SK-N-MC (cell line): ENCODE measurements around the gene SLC37A1.

Experiments used
- DNase-seq: peaks from one replicate; pipeline ENCODE4 v3.0.0-alpha.2; 2011; ENCODE audit warnings: low read depth, low spot score
- H3K27ac ChIP-seq: fragments of 200-600 bp; sonication (generic); 2 replicates; pipeline ENCODE4 v1.5.1; 2016; ENCODE audit warnings: mixed run types
- H3K36me3 ChIP-seq: fragments of 200-600 bp; sonication (generic); 2 replicates; pipeline ENCODE4 v1.6.1; 2017; ENCODE audit warnings: antibody characterized with exemption, low read length, mixed read lengths; ENCODE audit not compliant: insufficient read depth
- H3K4me3 ChIP-seq: fragments of 200-600 bp; sonication (generic); 2 replicates; pipeline ENCODE4 v1.5.1; 2016
- H3K9ac ChIP-seq: fragments of 200-600 bp; sonication (generic); 2 replicates; pipeline ENCODE4 v1.8.0; 2017; ENCODE audit warnings: mixed run types, mixed read lengths; ENCODE audit not compliant: insufficient read length
- H3K9me3 ChIP-seq: fragments of 200-600 bp; sonication (generic); 2 replicates; pipeline ENCODE4 v1.6.1; 2017; ENCODE audit warnings: low read depth, mild to moderate bottlenecking, antibody characterized with exemption, low read length, moderate library complexity, mixed read lengths
- EZH2 ChIP-seq: fragments of 200-600 bp; sonication (generic); IDR thresholded peaks from one replicate; pipeline ENCODE4 v1.6.1; 2017; ENCODE audit warnings: antibody characterized with exemption
- FOXP2 ChIP-seq: optimal IDR thresholded peaks from 2 replicates; pipeline ENCODE3; 2011; ENCODE audit warnings: mild to moderate bottlenecking, moderate library complexity; ENCODE audit not compliant: insufficient read depth; ENCODE audit errors: extremely low read length, control extremely low read depth
- POLR2AphosphoS5 ChIP-seq: IDR thresholded peaks from 2 replicates; pipeline ENCODE4 v1.6.1; 2012; ENCODE audit warnings: mild to moderate bottlenecking, low read depth, low read length, borderline replicate concordance

The SLC37A1 gene

DNA sequence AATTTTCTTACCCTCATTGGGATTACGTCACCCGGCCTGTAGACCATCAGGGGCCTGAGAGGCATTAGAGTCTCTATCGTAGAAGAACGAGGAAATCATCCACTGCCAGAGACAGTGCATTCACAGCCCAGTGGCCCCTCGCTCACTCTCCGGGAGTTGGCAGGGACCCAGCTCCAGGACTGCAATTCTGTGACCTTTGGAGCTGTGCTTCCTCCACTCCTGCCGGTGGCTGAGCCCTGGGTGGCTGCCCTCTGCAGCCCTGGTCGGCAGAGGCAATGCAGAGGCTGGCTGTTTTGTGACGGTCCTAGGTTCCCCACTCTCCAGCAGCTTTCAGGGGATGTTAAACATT, 12.7 kb downstream of the SLC37A1 start:
- H3K36me3 ChIP-seq, result no peaks in the 10 kb centered on the region
- DNase-seq, result no peak
- H3K9me3 ChIP-seq, result no peaks in the 10 kb centered on the region
- H3K4me3 ChIP-seq, result no peak overlapping the region
- H3K9ac ChIP-seq, result no peak overlapping the region
- no peak overlapping the region for H3K27ac ChIP-seq
- no peak for TF ChIP-seq POLR2AphosphoS5
- no peak for TF ChIP-seq EZH2
- no peak for TF ChIP-seq FOXP2

DNA sequence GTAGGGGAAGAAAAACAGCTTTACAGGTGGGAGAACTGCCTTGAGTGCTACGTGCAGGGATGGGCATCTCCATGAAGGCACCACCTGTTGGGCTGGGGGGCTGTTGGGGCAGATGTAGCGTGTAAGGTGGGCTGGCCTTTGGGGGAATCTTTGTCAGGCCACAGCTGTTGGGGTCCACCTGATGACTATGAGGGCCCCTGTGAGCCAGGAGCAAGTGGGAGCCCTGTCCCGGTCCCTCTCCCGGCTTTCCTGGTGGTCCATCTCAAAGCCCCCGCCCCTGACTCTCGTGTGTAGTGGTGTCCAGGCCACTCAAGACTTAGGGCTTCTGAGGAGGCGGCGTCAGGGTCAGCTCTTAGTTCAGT, 13.5 kb downstream of the SLC37A1 start:
- no peaks in the 10 kb centered on the region for H3K9me3 ChIP-seq
- TF ChIP-seq FOXP2 (no peak), EZH2 (no peak), POLR2AphosphoS5 (no peak)
- no peak overlapping the region for H3K4me3 ChIP-seq
- H3K9ac ChIP-seq, result no peak overlapping the region
- H3K27ac ChIP-seq, result no peak overlapping the region
- H3K36me3 ChIP-seq, result no peaks in the 10 kb centered on the region
- no peak for DNase-seq

DNA sequence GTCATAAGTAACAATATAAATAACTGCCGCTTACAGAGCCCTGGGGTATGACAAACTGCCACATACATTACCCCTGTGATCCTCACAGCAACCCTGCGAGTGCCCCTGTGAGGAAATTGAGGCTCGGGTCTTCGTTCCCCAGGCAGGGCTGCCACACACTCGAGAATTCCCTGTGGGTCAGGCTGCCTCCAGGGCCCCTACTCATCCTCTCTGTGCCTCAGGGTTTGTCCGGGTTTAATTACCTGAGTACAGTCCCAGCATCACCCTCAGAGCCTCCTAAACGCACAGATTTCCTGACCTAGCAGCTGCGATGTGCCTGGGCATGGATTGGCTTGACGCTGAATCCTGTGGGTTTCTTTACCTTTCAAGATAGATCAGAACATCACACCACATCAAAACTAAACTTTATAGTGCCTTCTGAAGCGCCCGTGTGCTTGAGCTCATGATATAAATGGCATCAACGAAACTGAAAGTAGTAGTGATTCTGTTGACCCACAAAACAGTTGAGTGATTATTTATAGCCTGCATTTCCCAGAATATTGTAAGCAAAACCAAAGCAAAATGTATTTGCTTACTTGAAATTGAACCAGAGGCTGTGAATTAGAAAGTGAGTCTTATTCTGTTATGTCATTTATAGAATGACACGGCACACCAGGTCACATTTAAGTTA, 14.0 kb downstream of the SLC37A1 start:
- no peak overlapping the region for H3K27ac ChIP-seq
- DNase-seq, result no peak
- H3K9me3 ChIP-seq, result no peaks in the 10 kb centered on the region
- no peak overlapping the region for H3K4me3 ChIP-seq
- H3K9ac ChIP-seq, result no peak overlapping the region
- H3K36me3 ChIP-seq, result no peaks in the 10 kb centered on the region
- TF ChIP-seq EZH2 (no peak), FOXP2 (no peak), POLR2AphosphoS5 (no peak)

DNA sequence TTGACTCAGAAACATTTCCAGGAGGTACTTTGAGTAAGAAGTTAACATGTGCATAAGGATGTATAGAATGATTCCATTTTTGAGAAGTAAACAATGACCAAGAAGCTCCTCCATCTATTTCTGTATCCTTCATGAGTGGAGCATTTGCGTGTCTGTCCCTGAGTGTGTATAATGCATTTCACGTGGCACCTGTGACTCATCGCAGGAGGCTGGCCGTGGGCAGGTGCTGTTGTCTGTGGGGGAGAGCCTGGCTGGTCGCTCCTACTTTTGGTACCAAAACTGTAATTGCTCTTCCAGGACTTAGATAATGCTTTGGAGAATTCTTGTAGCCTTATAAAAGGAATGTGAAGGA, 16.5 kb downstream of the SLC37A1 start:
- DNase-seq, result no peak
- H3K27ac ChIP-seq, result no peak overlapping the region
- H3K4me3 ChIP-seq, result no peak overlapping the region
- no peaks in the 10 kb centered on the region for H3K36me3 ChIP-seq
- no peaks in the 10 kb centered on the region for H3K9me3 ChIP-seq
- TF ChIP-seq FOXP2, result no peak
- no peak for TF ChIP-seq POLR2AphosphoS5
- no peak for TF ChIP-seq EZH2
- H3K9ac ChIP-seq, result no peak overlapping the region

DNA sequence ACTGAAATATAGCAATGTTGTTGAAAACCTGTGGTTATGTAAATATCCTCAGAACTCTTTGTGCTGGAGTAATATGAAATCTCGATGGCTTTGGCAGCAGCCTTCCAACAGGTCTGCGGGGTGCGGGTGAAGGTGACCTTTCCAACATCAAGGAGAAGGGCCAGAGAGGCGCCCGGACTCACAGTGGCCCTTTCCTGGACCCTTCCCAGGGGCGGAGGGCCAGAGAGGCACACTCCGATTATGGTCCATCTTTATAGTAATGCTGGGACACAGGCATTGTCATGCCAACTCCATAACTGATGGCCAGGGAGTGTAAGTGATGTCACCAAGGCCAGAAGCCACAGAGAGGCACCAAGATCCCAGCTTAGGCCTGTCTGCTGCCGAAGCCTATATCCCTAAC, 18.1 kb downstream of the SLC37A1 start:
- no peak for DNase-seq
- TF ChIP-seq EZH2 (no peak), POLR2AphosphoS5 (no peak)
- no peak overlapping the region for H3K27ac ChIP-seq
- no peaks in the 10 kb centered on the region for H3K9me3 ChIP-seq
- H3K9ac ChIP-seq, result no peak overlapping the region
- no peak overlapping the region for H3K4me3 ChIP-seq
- H3K36me3 ChIP-seq, result no peaks in the 10 kb centered on the region

DNA sequence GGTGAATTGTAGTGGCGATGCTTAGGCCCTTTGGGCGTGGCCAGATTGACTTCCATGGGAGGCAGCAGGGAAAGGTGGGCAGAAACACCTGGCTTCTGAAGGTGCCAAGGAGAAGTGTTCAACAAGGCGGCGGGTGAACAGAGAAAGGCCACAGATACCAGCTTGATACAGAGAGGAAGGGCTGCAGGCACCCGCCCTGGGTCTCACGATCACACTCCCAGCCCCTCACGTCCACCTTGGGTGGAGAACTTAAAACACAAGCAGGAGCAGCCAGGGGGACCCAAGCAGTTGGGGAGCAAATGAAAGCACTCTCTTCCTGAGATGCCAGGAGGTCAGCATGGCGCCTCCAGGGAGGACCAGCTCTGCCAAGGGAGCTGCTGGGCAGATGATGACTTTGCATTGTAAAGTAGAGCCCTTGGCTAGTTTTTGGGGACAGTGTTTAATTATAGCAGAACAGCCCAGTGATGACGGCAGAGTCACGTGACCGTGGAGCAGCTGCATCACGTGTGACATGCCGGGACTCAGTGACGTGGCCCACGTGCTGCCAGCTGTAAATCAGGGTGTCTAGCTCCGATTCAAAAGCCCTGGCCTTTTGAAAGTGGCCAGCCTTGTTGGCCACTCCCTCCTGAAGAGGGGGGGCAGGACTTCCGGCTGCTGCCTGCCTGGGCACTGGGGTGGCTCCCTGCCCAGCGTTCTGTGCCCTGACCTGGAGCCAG, 19.0 kb downstream of the SLC37A1 start:
- Histone ChIP-seq H3K9ac (no peak overlapping the region), H3K27ac (no peak overlapping the region), H3K36me3 (no peaks in the 10 kb centered on the region), H3K9me3 (no peaks in the 10 kb centered on the region), H3K4me3 (no peak overlapping the region)
- TF ChIP-seq FOXP2 (no peak), POLR2AphosphoS5 (no peak), EZH2 (no peak)
- no peak for DNase-seq

DNA sequence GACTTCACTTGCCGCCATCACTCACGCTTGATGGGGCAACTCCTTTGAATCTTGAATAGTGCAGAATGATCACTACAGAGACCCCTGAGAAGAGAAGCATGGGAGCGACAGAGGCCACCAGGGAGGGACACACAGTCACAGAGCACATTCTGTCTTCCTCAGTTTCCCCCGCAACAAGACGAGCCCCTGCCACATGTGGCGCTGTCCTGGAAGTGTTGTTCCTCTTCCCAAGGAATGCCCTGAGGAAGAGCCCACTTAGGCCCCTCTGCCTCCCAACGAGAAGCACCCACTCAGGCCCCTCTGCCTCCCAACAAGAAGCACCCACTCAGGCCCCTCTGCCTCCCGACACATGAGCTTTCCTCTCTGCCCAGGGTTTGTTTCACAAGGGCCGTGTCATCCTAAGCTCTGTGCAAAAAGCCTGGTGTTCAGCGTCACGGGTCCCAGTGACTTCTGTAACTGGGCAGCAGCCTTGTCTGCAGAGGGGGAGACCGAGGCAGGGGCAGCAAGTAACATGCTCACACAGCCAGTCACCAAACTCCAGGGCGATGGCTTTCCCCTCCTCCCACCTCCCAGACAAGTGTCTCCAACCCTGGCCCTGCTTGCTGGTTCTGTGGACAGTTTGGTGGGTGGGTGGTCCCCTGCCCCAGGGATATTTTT, 19.8 kb downstream of the SLC37A1 start:
- TF ChIP-seq POLR2AphosphoS5 (no peak), EZH2 (no peak), FOXP2 (no peak)
- no peak overlapping the region for H3K27ac ChIP-seq
- no peak overlapping the region for H3K4me3 ChIP-seq

DNA sequence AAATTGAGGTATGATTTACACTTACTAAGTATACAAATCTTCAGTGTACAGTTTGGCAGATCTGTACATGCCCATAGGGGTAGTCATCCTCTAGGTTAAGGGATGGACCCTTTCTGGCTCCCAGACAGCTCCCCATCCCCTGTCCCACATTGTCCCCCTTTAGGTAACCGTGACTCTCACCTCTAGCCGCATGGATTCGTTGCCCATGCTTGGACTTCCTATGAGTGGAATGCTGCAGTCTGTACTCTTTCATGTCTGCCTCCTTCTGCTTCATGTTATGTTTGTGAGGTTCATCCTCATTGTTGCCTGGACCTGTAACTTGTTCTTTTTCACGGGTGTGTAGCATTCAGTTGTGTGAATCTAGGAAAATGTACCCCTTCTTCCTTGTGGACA, 20.3 kb downstream of the SLC37A1 start:
- Histone ChIP-seq H3K9me3 (no peaks in the 10 kb centered on the region), H3K4me3 (no peak overlapping the region), H3K9ac (no peak overlapping the region), H3K27ac (no peak overlapping the region), H3K36me3 (no peaks in the 10 kb centered on the region)
- TF ChIP-seq POLR2AphosphoS5 (no peak), EZH2 (no peak), FOXP2 (no peak)
- DNase-seq, result no peak

More for the DNA sequence above, 19.8 kb downstream of the SLC37A1 start:
- Histone ChIP-seq H3K9ac (no peak overlapping the region), H3K36me3 (no peaks in the 10 kb centered on the region), H3K9me3 (no peaks in the 10 kb centered on the region)
- DNase-seq, result no peak
